Subcutaneous adipose tissue (tissue), 4 donors: ENCODE measurements around the gene TRHDE. TPM values are rescaled to one million over a fixed set of nuclear protein-coding genes. Genes with fewer than 3 reads are reported as not detected.

Experiments
- total RNA-seq, 4 donors: library from RNA; depleted of rRNA; stranded (reverse); fragments of >200 nt; gene quantifications; one replicate each; pipeline ENCODE4 v1.1.0, GENCODE V29; 2016
- TF ChIP-seq, protein P1 (sequence below): fragments of 450-650 bp; IDR thresholded peaks from one replicate; pipeline ENCODE4 v1.5.1; 2016; ENCODE audit warnings: low read depth, mild to moderate bottlenecking, control low read depth, antibody characterized with exemption, moderate library complexity

TRHDE gene
- total RNA-seq, 4 donors from 2014 or later: 17.7 to 30.9 (median 26.1) TPM

DNA sequence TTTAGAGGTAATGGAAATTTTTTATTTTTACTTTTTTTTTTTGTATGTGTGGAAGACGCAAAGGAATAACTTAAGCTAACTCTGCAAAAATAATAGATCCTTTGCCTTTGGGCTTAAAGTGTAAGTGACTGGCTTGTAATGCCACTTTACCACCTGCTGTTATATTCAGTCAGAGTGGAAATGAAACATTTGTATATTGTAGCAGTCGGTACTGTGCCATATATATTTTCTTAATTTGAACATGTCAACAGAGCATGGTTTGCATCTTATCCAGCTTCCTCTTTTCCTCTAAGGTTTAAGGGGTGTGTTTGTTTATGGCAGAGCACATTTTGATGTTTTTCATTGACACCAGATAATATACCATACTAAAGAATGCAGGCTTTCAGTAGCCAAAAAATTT lies 176.6 kb downstream of the TRHDE start:
- TF ChIP-seq, protein P1, sequence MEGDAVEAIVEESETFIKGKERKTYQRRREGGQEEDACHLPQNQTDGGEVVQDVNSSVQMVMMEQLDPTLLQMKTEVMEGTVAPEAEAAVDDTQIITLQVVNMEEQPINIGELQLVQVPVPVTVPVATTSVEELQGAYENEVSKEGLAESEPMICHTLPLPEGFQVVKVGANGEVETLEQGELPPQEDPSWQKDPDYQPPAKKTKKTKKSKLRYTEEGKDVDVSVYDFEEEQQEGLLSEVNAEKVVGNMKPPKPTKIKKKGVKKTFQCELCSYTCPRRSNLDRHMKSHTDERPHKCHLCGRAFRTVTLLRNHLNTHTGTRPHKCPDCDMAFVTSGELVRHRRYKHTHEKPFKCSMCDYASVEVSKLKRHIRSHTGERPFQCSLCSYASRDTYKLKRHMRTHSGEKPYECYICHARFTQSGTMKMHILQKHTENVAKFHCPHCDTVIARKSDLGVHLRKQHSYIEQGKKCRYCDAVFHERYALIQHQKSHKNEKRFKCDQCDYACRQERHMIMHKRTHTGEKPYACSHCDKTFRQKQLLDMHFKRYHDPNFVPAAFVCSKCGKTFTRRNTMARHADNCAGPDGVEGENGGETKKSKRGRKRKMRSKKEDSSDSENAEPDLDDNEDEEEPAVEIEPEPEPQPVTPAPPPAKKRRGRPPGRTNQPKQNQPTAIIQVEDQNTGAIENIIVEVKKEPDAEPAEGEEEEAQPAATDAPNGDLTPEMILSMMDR: no peak

DNA sequence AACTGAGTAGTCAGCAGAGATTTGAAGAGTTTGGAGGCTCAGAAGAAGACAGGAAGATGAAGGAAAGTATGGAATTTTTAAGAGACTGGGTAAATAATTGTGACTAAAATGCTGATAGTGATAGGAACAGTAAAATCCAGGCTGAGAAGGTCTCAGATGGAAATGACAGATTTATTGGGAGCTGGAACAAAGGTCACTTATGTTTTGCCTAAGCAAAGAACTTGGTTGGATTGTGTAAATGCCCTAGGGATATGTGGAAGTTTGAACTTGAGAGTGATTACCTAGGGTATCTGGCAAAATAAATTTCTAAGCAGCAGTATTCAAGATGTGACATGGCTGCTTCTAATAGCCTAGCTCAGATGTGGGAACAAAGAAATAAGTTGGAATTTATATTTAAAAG lies 180.9 kb downstream of the TRHDE start:
- TF ChIP-seq, protein P1: no peak

DNA sequence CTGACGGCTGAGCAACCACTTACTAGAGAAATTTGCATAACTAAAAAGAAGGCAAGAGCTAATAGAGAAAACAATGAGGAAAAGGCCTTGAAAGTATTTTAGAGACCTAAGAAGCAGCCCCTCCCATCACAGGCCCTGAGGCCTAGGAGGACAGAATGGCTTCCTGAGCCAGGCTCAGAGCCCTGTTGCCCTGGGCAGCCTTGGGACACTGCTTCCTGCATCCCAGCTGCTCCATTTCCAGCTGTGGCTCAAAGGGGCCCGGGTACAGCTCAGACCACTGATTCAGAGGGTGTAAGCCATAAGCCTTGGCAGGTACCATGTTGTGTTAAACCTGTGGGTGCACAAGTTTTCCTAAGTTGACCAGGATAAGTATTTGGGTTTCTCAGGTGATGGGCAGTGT lies 181.4 kb downstream of the TRHDE start:
- TF ChIP-seq, protein P1: no peak

DNA sequence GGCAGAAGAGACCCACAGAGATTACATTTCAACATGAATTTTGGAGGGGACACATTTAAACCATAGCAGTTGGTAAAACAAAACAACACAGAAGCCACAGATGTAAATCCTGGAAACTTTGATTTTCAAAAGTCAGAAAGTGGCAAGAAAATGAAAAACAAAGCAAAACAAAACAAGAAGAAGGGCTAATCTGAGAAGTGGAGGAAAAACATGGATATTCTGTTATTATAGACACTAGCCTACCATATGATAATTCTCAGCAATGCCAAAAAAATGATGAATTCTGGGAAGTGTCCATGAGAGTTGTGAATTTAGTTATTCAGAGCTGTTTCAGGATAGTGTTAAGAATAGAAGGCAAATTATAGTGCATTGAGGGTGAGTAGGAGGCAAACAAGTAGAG lies 192.3 kb downstream of the TRHDE start:
- TF ChIP-seq, protein P1: no peak

DNA sequence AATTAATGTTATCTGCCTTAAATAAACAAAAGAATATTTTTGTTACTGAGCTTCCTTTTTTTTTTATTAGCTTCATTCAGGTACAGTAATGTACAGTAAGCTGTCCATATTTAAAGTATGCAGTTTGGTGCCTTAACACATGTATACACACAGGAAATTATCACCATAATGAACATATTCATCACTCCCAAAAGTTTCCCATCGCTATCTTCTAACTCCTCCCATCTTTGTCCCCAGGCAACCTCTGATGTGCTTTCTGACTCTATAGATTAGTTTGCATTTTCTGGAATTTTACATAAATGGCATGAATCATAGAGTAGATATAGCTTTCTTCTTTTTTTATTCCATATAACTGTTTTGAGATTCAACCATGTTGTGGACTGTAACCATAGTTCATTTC lies 193.0 kb downstream of the TRHDE start:
- TF ChIP-seq, protein P1: no peak

DNA sequence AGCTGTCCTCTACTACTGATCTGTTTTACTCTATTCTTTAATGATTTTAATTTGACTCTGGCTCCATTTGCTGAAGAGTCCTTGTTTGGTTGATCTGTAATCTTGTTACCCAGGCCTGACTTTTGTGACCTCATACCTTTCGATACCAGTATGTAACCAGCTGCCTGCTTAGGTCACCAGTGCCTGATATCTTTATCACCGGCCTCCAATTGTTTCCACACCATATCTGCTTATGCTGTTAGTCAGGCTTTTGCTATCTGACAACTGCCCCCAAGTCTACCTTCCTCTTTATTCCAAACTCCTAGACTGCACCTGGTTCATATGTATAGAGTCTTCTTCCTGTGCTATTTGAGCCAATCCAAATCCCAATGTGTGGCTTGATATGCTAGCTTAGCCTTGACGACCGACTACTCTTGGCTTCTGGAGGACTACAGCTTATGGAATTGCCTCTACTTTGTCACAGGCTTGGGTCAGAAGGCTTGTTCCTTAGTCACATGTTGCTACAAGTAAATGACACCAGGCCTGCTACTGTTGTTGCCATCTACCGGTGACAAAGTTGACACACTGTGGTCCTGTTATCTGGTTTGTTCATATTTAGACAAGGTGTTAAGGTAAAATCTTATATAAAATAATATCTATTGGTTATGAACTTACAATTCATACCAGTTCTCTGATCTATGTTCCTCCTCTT lies 193.9 kb downstream of the TRHDE start:
- TF ChIP-seq, protein P1: no peak

DNA sequence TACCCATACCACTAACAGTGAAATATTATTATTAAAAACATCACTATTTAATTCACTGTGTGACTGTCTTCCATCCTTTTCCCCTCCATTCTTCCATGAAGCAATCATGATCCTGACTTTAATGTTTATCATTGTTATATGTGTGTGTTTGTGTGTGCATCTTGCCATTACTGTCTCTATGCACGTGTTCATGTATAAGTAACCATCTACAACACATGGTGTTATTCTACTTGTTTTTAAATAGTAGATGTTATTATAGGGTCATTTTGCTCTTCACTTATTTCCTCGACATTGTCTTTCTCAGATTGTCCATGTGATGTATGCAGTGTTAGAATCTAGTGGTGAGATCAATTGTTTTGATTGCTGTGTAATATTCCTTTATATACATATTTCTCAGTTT lies 195.8 kb downstream of the TRHDE start:
- TF ChIP-seq, protein P1: no peak
